Gastroesophageal sphincter (tissue), 3 donors: Measurements from ENCODE around the gene WEE1.

Experiments used
- CTCF ChIP-seq, 4 experiments: fragments of 200-600 bp in 2 of 4; fragments of 450-650 bp in 2 of 4; sonication (generic) in 1 of 4; IDR thresholded peaks; one replicate each; pipeline ENCODE4 v1.5.1; 2017 to 2019; ENCODE audit warnings: antibody characterized with exemption in 4 of 4, mild to moderate bottlenecking in 2 of 4, moderate library complexity in 2 of 4
- POLR2A ChIP-seq, 2 donors: fragments of 450-650 bp; IDR thresholded peaks; one replicate each; pipeline ENCODE4 v1.6.1; 2017; ENCODE audit warnings: antibody characterized with exemption in 2 of 2, mild to moderate bottlenecking in 2 of 2, moderate library complexity in 1 of 2
- POLR2AphosphoS5 ChIP-seq: sonication (generic); formaldehyde crosslinking; IDR thresholded peaks from one replicate; pipeline ENCODE4 v1.6.1; 2017; ENCODE audit warnings: antibody characterized with exemption

- TF ChIP-seq CTCF (IDR thresholded peaks at IDR 0.05) (no peak), POLR2A (IDR thresholded peaks at IDR 0.05) (no peak), POLR2AphosphoS5 (no peak)
Observed at GRCh38 chr11:9562716-9563115, 10.8 kb upstream of the WEE1 start.
